GM18508 (cell line): ENCODE data around the gene AMPD3.

Experiments
- ATAC-seq: cut with Tn5 transposase; IDR thresholded peaks from one replicate; pipeline ENCODE4 v1.9.1; 2021; ENCODE audit warnings: moderate number of reproducible peaks; ENCODE audit not compliant: insufficient read depth, unreplicated experiment

Gene AMPD3

DNA sequence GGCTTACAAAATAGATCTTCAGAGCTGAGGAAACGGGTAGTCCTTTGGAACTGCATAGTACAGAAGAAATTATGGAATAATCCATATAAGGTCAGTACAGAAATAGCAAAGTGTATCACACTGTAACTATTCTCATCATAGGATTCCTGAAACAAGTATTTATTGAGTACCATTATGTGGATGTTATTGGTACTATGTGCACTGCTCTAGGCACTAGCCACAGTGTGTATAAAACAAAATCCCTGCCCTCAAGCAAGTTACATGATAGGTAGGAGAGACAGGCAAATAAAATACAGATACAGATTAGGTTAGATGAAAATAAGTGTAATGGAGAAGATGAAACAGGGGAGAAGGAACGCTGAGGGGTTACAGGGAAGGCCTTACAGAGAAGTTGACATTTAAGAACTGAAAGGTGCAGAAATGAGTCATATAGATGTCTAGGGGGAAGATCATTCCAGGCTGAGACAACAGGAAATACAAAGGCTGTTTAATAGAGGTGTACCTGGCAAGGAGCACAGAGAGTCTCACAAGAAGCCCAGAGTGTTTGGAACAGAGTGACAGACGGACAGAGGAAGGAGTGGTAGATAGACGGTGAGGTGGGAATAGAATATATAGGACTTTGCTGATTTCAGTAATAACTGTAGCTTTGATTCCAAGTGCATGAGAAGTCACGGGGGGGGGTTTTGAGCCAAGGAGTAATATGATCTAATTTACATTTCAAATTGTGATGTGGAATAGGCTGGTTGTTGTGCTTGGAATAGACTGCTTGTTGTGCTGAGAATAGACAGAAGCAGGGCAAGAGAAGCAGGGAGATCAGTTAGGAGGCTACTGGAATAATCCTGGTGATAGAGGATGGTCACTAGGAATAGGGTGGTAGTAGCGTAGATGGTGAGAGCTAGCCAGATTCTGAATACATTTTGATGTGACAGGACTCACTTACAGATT lies 72.2 kb downstream of the AMPD3 start:
- ATAC-seq = no peak

DNA sequence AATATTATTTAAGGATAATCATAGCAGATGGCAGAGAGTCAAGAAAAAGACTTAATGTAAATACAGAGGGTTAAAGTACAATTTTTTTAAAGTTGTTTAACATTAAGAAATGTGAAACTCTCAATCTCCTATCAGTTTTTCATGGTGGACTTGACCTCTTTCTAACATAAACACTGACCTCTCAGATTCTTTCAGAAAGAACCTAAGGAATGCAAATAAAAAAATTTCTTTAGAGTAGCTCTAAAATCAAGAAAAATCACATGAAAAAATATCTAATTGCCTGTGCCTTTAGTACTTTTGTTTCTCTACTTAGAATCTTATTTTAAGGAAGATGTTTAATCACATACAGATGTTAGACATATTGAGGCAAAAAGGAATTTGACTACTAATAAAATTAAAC lies 73.1 kb downstream of the AMPD3 start:
- ATAC-seq = no peak

DNA sequence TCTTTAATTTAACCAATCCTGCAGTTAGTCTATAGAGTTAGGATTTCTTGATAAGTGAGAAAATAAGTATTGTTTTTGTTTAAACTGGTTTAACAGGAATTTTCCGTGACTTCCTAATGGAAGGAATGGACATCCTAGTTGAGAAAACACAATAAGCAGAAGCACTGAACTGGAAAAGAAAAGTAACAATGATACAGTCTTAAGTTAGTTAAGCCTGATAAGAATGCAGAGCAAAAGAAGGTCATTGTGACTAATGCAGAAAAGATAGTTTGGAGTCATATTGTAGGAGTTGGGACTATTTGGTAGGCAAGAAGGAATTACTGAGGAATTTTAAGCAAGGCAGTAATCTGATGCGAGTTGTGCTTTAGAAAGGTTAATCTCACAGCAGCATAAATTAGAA lies 74.2 kb downstream of the AMPD3 start:
- no peak for ATAC-seq

DNA sequence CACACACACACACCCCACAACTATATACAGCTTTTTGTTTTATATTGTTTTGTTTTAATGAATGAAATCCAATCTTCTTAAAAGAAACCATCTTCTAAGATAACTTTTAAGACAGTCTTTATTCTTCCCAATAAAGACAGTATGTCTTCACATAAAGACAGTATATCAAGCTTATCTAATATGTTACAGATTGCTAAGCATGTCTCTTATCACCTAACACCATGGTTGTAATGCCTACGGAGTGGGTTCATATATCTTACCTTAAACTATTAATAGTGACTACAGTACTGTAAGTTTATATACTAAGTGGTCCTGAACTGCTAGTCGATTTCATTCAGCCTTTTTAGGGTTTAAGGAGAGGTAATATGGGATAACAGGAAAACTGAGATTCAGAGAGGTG lies 77.5 kb downstream of the AMPD3 start:
- no peak for ATAC-seq

DNA sequence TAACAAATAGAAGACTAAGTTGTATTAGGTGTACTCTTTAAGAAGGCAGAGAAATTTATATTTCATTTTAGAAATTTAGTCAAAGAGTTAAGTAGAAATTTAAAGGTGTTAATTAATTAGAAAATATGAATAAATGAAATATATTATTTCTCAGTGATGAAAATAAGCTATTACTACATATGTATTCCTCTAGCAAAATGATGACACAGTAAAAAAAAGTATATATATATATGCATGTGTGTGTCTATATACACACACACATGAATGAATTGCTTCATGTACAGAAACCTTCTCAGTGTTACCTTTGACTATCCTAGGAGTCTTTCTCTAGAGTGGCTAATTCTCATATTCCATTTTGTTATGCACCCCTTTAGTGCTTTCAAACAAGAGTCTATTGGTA lies 78.3 kb downstream of the AMPD3 start:
- no peak for ATAC-seq

DNA sequence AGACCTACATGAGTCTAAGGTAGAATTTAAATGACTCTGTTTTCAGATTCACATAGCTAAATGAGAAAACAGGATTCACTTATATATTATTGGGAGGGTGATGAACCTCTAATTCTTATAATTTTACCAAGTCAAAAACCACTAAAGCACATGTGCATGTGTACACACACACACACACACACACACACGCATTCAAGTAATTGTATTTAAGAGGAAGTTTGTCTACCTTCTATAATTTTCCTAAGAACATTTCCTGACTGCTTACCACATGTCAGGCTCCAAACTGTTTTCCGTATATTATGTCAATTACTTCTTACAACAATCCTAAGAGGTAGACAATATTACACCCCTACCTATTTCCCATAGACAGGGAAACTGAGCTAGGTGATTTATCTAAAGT lies 79.3 kb downstream of the AMPD3 start:
- no peak for ATAC-seq

DNA sequence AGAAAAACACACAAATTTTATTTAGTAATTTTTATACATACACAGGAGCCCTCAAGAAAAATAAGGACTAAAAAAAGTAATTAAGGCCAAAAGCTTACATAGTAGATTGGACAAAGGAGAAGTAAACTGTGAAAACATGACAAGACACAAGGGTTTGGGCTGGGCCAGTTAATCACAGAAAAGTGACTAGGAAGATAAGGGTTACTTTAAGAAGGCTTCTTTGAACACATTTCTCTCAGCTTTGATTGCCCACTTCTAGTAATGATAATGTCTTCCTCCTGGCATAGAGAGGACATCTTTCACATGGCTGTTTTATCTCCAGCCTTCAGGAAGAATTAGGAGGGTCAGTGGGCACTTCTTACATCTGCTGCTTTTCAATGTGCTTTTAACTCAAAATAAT lies 82.5 kb downstream of the AMPD3 start:
- no peak for ATAC-seq

DNA sequence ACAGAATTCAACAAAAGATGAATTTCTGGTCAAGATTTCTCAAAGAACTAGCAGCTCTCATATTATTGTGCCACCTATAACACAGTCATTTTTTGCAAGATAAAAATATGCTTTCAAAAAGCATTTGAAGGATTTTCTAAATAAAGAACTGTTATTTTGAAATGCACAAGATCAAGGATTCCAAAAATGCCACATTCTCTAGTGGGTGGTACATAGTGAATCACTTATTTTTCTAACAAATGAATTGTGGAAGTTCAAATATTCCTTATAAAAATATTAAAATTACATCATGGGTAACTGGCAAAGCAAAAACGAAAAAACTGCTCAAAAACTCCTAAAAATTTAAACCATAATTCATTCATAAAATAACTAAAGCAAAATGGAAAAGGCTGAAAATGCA lies 83.9 kb downstream of the AMPD3 start:
- no peak for ATAC-seq

DNA sequence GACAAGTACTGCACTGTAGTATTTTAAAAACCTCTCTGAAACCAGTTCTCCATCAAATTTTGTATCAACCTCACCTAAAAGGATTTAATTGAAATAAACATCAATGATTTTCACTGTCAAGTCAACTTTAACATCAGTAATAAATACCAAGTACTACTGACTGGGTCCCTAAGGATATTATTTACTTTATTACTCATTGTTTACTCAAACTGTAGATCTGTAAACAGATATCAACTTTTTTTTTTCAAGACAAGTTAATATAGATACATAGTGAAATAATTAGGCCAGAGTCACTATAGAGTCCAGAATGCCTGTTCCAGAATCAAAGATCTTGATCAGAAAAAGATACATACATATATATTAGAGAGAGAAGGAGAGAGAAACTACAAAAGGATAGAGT lies 84.3 kb downstream of the AMPD3 start:
- ATAC-seq = no peak

DNA sequence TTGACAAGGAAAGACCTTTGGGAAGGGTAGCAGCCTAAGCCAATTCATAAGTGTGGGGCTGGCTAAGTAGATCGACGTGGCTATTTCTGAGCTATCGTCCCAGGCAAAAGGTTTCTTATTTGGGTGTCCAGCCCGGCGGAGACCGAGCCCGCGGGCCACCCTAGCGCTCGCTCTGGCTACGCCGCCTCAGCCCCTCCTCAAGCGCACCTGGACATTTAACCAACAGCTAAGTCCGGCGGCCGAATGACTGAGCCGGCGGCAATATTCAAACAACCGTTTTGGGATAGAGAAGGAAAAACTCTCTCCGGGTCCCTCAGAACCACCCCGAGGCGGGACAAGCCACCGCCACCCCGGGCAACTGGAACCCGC lies 85.5 kb downstream of the AMPD3 start:
- no peak for ATAC-seq

DNA sequence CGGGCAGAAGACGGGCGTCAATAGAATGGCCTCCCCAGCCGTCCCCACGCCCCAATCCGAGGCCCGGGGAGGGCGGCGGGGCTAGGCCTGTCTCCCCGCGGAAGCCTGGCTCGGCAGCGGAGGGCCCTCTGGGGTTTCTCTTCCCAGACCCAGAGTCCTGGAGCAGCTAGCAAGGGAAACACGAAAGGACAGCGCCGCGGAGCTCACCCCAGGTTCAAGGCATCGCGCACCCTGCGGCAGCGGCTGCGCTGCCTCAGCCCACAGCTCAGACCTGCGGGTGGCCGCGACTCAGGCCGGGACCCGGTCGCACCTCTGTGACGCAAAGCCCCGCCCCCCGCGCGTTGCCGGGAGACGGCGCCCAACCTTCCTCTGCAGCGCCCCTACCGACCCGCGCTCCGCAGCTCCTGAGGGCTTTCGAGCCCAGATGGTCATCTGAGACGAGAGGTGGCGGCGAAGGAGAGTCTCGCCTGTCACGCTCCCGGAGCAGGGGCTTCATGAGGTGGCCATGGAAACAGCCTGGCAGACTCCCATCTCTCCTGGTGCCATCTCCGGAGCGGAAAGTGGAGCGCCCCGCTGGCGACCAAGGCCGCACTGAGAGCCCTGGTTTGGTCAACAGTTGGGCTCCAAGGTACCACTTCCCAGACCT lies 86.0 kb downstream of the AMPD3 start, which contains the start of gene RNF141:
TSS of gene RNF141 (minus strand) at position 273 of the 646 bp plus-strand sequence. CDS start 7,029 bp downstream, outside the sequence.
- peak; percentile 89 for ATAC-seq

DNA sequence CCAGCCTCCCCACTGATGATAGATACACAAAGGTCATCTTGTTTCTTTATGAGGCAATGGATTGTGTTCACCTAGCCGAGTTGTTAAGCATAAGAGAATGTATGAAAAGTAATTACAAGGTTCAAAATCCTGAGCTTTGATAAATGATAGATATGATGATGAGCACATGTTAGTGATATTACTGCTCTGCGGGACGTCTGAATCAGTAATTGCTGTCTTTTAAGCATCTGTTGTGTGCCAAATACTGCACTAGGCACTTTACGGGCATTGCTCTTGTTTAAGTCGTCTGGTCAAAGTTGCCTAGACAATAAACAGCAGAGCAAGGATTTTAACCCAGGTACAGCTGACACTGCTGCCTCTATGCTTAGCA lies 86.5 kb downstream of the AMPD3 start:
- ATAC-seq = no peak

DNA sequence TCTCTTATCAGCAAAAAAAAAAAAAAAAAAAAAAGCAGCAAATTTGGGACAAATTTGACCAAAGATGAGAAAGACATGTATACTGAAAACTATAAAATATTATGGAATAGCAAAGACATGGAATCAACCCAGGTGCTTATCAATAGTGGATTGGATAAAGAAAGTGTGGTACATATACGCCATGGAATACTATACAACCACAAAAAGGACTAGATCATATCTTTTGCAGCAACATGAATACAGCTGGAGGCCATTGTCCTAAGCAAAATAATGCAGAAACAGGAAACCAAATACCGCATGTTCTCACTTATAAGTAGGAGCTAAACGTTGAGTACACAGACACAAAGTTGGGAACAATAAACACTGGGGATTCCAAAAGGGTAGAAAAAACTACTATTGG lies 87.7 kb downstream of the AMPD3 start:
- no peak for ATAC-seq

DNA sequence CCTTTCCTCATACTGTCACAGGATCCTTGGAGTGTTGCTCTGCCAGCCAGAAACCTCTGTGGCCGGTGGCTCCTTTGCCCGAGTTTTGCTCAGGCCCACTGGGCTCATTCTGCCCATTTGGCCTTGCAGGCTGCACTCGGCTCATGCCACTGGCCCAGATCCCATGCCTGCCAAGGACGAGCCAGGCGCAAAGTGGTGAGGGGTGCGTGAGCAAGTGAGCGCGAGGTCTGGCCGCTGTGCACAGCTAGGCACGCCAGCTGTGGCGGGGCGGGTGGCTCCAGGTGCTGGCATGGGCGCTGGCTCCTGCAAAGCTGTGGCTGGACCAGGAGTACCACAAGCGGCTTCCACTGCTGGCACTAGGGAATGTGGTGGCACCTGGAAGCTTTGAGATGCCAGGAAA lies 88.7 kb downstream of the AMPD3 start:
- ATAC-seq = no peak

DNA sequence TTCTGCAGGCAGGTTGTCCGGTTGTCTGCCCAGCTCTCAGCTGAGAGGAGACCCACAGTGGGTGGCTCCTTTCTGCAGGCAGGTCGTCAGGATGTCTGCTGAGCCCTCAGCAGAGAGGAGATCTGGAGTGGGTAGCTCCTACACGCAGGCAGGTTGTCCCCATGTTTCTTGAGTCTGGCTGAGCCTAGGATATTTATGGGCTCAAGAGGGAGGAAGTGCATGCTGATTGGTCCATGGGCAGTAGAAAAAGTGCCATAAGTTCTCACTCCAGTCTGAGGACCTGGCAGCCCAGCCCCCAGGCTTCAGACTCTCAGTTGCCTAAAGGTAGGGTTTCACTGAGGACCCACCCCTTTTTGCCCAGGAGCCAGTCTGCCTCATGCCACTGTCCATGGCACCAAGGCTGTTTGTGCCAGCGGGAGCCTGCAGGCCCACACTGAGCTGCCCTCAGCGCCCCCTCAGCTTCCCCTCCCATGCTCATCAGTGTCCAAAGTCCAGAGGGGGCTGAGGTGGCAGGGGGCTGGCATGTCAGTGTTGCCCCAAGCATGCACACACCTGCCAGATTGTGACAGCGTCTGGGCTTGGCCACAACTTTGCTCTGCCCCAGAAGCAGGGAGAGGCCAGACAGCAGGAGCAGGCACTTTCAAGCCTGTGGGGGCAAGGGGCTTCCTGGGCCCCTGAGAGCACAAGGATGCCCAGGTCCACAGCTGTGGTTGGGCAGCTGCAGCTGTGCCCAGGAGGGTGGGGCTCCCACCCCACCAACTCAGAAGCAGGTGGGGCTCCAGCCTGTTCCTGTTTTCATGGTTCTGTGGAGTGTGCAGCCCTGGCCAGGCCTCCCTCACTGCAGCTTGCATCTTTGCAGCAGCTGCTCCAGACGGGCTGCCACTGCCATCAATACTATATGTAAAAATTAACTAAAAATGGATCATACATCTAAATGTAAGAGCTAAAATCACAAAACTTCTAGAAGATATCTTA lies 89.7 kb downstream of the AMPD3 start:
- no peak for ATAC-seq

DNA sequence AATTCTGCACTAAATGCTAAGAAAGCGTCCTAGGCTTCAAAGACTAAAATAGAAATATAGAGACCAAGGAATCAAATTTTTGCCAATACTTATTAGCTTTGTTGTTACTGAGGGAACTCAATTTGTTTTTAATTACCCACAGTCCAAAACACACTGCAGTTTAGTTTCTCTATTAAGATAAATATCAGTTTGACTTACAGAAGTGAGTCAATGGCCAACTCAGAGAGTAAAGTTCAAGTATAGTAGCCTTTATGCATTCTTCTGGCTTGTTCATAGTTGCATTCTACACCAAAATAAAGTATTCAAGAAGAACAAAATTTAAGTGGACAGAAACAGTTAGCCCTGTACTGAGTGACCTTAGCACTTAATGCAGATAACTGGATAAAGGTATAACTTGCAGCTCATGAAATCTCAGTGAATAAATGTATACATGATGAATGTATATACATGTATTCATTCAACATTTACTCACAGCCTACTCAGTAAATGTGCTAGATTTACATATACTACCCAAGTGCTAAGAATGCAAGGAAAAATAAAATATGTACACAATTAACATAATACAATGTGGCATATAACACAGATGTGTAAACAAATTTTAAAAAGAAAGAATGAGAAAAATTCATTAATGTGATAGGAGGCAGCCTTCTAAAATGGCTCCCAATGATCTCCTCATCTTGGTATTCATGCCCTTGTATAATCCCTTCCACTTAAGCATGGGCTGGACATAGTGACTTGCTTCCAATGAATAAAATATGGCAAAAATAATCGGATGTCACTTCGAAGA lies 95.6 kb downstream of the AMPD3 start:
- ATAC-seq = no peak

DNA sequence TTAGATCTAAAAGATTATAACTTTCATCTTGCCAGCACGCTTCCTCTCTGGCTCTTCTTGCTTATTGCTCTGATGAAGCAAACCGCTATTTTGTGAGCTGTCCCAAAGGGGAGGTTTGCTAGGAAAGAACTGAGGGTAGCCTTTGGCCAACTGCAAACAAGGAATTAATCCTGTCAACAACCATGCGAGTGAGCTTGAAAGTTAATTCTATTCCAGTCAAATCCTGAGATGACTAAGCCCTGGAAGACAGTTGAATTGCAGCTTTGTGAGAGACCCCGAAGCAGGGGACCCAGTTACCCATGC lies 96.2 kb downstream of the AMPD3 start:
- no peak for ATAC-seq

DNA sequence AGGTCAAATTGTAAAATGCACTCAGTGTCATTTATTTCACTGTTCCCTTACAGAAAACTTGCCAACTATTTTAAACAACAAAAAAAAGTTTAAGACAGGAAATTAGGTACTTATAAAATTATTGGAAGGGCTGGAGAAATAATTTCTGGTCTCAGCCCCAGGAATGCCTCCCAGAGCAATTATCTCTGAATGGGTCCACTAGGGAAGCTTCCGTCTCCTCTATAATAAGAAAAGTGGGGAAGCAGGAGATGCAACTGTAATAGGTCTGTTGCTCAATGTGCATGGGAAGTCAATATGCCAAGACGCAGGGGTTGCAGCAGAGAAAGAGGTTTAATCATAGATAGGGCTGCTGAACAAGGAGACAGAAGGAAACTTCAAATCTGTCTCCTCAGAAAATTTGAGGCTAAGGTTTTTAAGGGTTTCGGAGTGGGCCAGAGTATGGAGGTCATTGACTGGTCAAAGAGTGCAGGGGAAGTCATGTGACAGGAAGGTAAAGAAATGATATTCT lies 96.8 kb downstream of the AMPD3 start:
- ATAC-seq = no peak

DNA sequence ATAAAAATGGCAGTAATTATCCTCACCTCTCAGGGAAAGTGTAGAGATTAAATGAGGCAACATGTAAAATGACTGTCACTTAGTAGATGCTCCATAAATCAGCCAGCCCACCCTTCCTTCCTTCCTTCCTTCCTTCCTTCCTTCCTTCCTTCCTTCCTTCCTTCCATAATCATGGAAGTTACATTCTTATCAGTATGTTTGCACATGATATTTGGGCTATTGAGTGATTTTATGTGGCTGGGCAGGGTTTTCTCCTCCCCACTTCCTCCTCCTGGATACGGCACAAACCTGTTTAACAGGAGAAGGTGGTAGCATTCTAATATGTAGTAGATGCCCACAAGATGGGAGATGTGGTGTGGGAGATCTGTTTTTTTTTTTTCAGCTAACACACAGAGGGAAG lies 101.5 kb downstream of the AMPD3 start:
- no peak for ATAC-seq
